OCI-LY1 (cell line): ENCODE measurements around the gene IGSF9B.

Experiments
- CTCF ChIP-seq: fragments of 200-600 bp; sonication (generic), shearing (Covaris generic); IDR thresholded peaks from 2 replicates; pipeline ENCODE4 v1.5.1; 2017; ENCODE audit warnings: mild to moderate bottlenecking, antibody characterized with exemption, low read length, moderate library complexity, mixed read lengths
- EZH2 ChIP-seq: fragments of 200-600 bp; sonication (generic), shearing (Covaris generic); IDR thresholded peaks from 2 replicates; pipeline ENCODE4 v1.8.0; 2017; ENCODE audit warnings: borderline replicate concordance, mixed run types, mild to moderate bottlenecking, antibody characterized with exemption, low read length, moderate library complexity, mixed read lengths

- no peak for TF ChIP-seq CTCF
- TF ChIP-seq EZH2, result no peak
Observed at GRCh38 chr11:134003792-134004495, 47.2 kb upstream of the IGSF9B start.
